GM18511 (cell line): ENCODE measurements around the gene BSCL2.
"Not testable (repeated sequence)": the region's sequence is repeated elsewhere in the genome, so short reads cannot be mapped to it uniquely, and the experiment has no call there.

Source experiments
- ATAC-seq: cut with Tn5 transposase; IDR thresholded peaks from one replicate; pipeline ENCODE4 v1.9.1; 2021; ENCODE audit warnings: mild to moderate bottlenecking, moderate library complexity; ENCODE audit not compliant: unreplicated experiment

BSCL2 gene

GRCh38 chr11:62707277-62707861 is at the start of gene BSCL2, which contains the start of gene GNG3:
BSCL2 (minus strand) TSS chr11:62707424; CDS start chr11:62707195, 229 bp downstream.
GNG3 (plus strand) TSS chr11:62707676; CDS start chr11:62708296, 620 bp downstream.
- ATAC-seq = no peak

- no peak for ATAC-seq
Measured at GRCh38 chr11:62755086-62755615, 47.9 kb upstream of the BSCL2 start.

GRCh38 chr11:62753736-62754603 is 46.7 kb upstream of the BSCL2 start, which contains the start of gene ZBTB3:
ZBTB3 (minus strand) TSS chr11:62754160; CDS start chr11:62753664, 496 bp downstream.
- peak; percentile 96 for ATAC-seq

GRCh38 chr11:62752994-62753735 is 45.9 kb upstream of the BSCL2 start:
- ATAC-seq = no peak

GRCh38 chr11:62752177-62752785 is 45.1 kb upstream of the BSCL2 start:
- no peak for ATAC-seq

GRCh38 chr11:62749931-62750330 is 42.7 kb upstream of the BSCL2 start:
- not testable (repeated sequence) for ATAC-seq

- ATAC-seq = no peak
Measured at GRCh38 chr11:62747475-62748160, 40.4 kb upstream of the BSCL2 start.

GRCh38 chr11:62737196-62737595 is 30.0 kb upstream of the BSCL2 start:
- no peak for ATAC-seq

GRCh38 chr11:62732830-62733229 is 25.6 kb upstream of the BSCL2 start:
- ATAC-seq = no peak

DNA sequence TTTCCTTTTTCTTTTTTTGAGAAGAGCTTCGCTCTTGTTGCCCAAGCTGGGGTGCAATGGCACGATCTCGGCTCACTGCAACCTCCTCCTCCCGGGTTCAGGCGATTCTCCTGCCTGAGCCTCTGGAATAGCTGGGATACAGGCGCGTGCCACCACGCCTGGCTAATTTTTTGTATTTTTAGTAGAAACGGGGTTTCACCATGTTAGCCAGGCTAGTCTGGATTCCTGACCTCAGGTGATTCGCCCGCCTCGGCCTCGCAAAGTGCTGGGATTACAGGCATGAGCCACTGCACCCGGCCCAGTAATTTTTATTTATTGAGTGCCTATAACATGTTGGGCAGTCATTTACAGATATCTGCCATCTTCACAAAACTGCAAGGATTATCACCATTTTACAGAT is 22.9 kb upstream of the BSCL2 start:
- not testable (repeated sequence) for ATAC-seq

- ATAC-seq = no peak
Measured at GRCh38 chr11:62728171-62728988, 21.2 kb upstream of the BSCL2 start, which contains the start of gene TTC9C. TTC9C (plus strand) TSS chr11:62728486; CDS start chr11:62728849, 363 bp downstream.

- ATAC-seq = peak; percentile 63
Measured at GRCh38 chr11:62727872-62728170, 20.6 kb upstream of the BSCL2 start.

- ATAC-seq = peak; percentile 69
Measured at GRCh38 chr11:62727165-62727871, 20.1 kb upstream of the BSCL2 start, which contains the start of gene HNRNPUL2. HNRNPUL2 (minus strand) TSS chr11:62727457; CDS start chr11:62727156, 301 bp downstream.

- no peak for ATAC-seq
Measured at GRCh38 chr11:62726915-62727164, 19.6 kb upstream of the BSCL2 start.

GRCh38 chr11:62726156-62726914 is 19.1 kb upstream of the BSCL2 start:
- ATAC-seq = peak; percentile 0

- ATAC-seq = no peak
Measured at GRCh38 chr11:62725646-62726045, 18.4 kb upstream of the BSCL2 start.

GRCh38 chr11:62724171-62724570 is 16.9 kb upstream of the BSCL2 start:
- ATAC-seq = no peak

- no peak for ATAC-seq
Measured at GRCh38 chr11:62721994-62722393, 14.8 kb upstream of the BSCL2 start.
